Common myeloid progenitor, CD34-positive (primary cell): ENCODE measurements around the gene RPL13A.

Source experiments
- CTCF ChIA-PET: fragments of 350-600 bp; sonication (Branson Sonifier 250); formaldehyde crosslinking; loops from one replicate; lab custom pipeline; 2021; ENCODE audit warnings: antibody characterized with exemption; lab: Charles Lee
- POLR2A ChIA-PET: fragments of 350-600 bp; sonication (Branson Sonifier 250); formaldehyde crosslinking; loops from one replicate; lab custom pipeline; 2021; ENCODE audit warnings: antibody characterized with exemption; lab: Charles Lee
- DNase-seq, 3 donors: peaks; one replicate each; pipeline versions ENCODE4 v3.0.0 to v3.0.0-alpha.2; 2013
- H3K27ac ChIP-seq, 2 experiments: 1 replicate in 1 of 2; 2 replicates in 1 of 2; pipeline ENCODE4 v1.7.0; 2013; ENCODE audit warnings: inconsistent platforms in 2 of 2, low read length in 2 of 2, mild to moderate bottlenecking in 2 of 2, low read depth in 1 of 2, moderate library complexity in 1 of 2; ENCODE audit not compliant: severe bottlenecking in 2 of 2, insufficient read depth in 1 of 2, poor library complexity in 1 of 2
- H3K27me3 ChIP-seq, 5 experiments: replicated peaks in 2 of 5; 1 replicate in 3 of 5; 2 replicates in 2 of 5; pipeline versions ENCODE4 v1.6.1 to v1.7.0; 2013; ENCODE audit warnings: low read length in 4 of 5, mild to moderate bottlenecking in 2 of 5, moderate library complexity in 2 of 5, inconsistent platforms in 1 of 5; ENCODE audit not compliant: insufficient read depth in 5 of 5, control insufficient read depth in 4 of 5
- H3K36me3 ChIP-seq, 4 experiments: 1 replicate in 2 of 4; 2 replicates in 2 of 4; pipeline versions ENCODE4 v1.6.1 to v1.7.0; 2013; ENCODE audit warnings: low read length in 3 of 4, control low read depth in 1 of 4, mild to moderate bottlenecking in 1 of 4; ENCODE audit not compliant: control insufficient read depth in 4 of 4, insufficient read depth in 4 of 4
- H3K4me1 ChIP-seq, 4 experiments: 1 replicate in 3 of 4; 2 replicates in 1 of 4; pipeline versions ENCODE4 v1.6.1 to v1.7.1; 2013; ENCODE audit warnings: low read length in 3 of 4, mild to moderate bottlenecking in 3 of 4, control low read depth in 1 of 4, inconsistent platforms in 1 of 4, moderate library complexity in 1 of 4; ENCODE audit not compliant: control insufficient read depth in 4 of 4, insufficient read depth in 4 of 4; ENCODE audit errors: control extremely low read depth in 1 of 4
- H3K4me3 ChIP-seq, 7 experiments: 1 replicate in 4 of 7; 2 replicates in 3 of 7; pipeline versions ENCODE4 v1.5.1 to v1.7.0; 2013; ENCODE audit warnings: mild to moderate bottlenecking in 7 of 7, low read length in 6 of 7, moderate library complexity in 6 of 7, inconsistent platforms in 2 of 7, low read depth in 2 of 7, control low read depth in 1 of 7; ENCODE audit not compliant: insufficient read depth in 4 of 7, control insufficient read depth in 1 of 7; ENCODE audit errors: extremely low read depth in 1 of 7
- H3K9me3 ChIP-seq, 5 experiments: 1 replicate in 4 of 5; 2 replicates in 1 of 5; pipeline versions ENCODE4 v1.6.1 to v1.7.1; 2013; ENCODE audit warnings: low read length in 4 of 5, mild to moderate bottlenecking in 2 of 5, inconsistent platforms in 1 of 5, low read depth in 1 of 5, moderate library complexity in 1 of 5; ENCODE audit not compliant: control insufficient read depth in 4 of 5, insufficient read depth in 2 of 5; ENCODE audit errors: control extremely low read depth in 1 of 5
- whole genome bisulfite sequencing: methylation state at CpG from one replicate; pipeline ENCODE4 v1.1.5; 2013; ENCODE audit not compliant: insufficient coverage; 5-methylcytosine and 5-hydroxymethylcytosine counted together

RPL13A gene

GRCh38 chr19:49448432-49448786 is 39.0 kb upstream of the RPL13A start:
- peaks cover 0 to 20% (median 15%) of the 10 kb centered on the region in 4 experiments for H3K4me1 ChIP-seq
- peaks cover 0 to 39% (median 23%) of the 10 kb centered on the region in 4 experiments for H3K36me3 ChIP-seq
- no peak for DNase-seq
- no peak overlapping the region for H3K27ac ChIP-seq
- ChIA-PET POLR2A (no interaction called here), CTCF (interaction anchor here (1.0 to 1.7 kb wide), 3 partner anchors 10 to 25 kb away, joined by 3 to 5 read pairs (median 4); no protein-coding TSS in a partner anchor)
- H3K27me3 ChIP-seq: no peaks in the 10 kb centered on the region
- no peak overlapping the region for H3K4me3 ChIP-seq
- 98% methylated on average over 6 of the region's 6 CpGs for WGBS
- no peaks in the 10 kb centered on the region for H3K9me3 ChIP-seq

GRCh38 chr19:49450405-49450804 is 37.0 kb upstream of the RPL13A start:
- Histone ChIP-seq H3K36me3 (peaks cover 0 to 39% (median 23%) of the 10 kb centered on the region in 4 experiments), H3K4me1 (peaks cover 0 to 29% (median 22%) of the 10 kb centered on the region in 4 experiments), H3K27me3 (no peaks in the 10 kb centered on the region), H3K9me3 (no peaks in the 10 kb centered on the region), H3K27ac (peak overlapping the region in 1 of 2 experiments; percentile 88), H3K4me3 (peak overlapping the region in 6 of 7 experiments; percentile 8 to 100 (median 67))
- ChIA-PET POLR2A (no interaction called here), CTCF (interaction anchor here (1.5 to 5.1 kb wide), 2 partner anchors 19 to 59 kb away, joined by 4 to 23 read pairs; no protein-coding TSS in a partner anchor)
- 91% methylated on average over 4 of the region's 7 CpGs for WGBS
- no peak for DNase-seq

- Histone ChIP-seq H3K36me3 (peaks cover 0 to 41% (median 25%) of the 10 kb centered on the region in 4 experiments), H3K27ac (peak within 1 kb of the TSS; percentile 96 to 99), H3K9me3 (no peaks in the 10 kb centered on the region), H3K27me3 (no peaks in the 10 kb centered on the region), H3K4me1 (peaks cover 0 to 29% (median 22%) of the 10 kb centered on the region in 4 experiments), H3K4me3 (peak within 1 kb of the TSS; percentile 71 to 100 (median 89))
- peak; percentile 98 to 99 (median 99) for DNase-seq
- POLR2A ChIA-PET: interaction anchor here (0.6 to 1.6 kb wide), 3 partner anchors 15 to 117 kb away, joined by 4 to 5 read pairs (median 4); partner anchors contain the start of gene CD37
- 0% methylated on average over 37 of the region's 42 CpGs for WGBS
- CTCF ChIA-PET: interaction anchor here (0.7 to 5.1 kb wide), 7 partner anchors 18 to 131 kb away, joined by 3 to 23 read pairs (median 4); partner anchors contain the start of gene FLT3LG
Observed at GRCh38 chr19:49451430-49452181, 35.8 kb upstream of the RPL13A start, which contains the start of gene PIH1D1. PIH1D1 (minus strand) TSS chr19:49451814; CDS start chr19:49451574, 240 bp downstream.

- ChIA-PET CTCF (interaction anchor here (0.6 to 5.1 kb wide), 6 partner anchors 17 to 178 kb away, joined by 3 to 23 read pairs (median 4); partner anchors contain the start of gene FLT3LG), POLR2A (interaction anchor here (0.5 to 1.7 kb wide), 5 partner anchors 17 to 137 kb away, joined by 3 to 9 read pairs (median 5); partner anchors contain the start of genes CD37 and FLT3LG)
- 0% methylated on average over 65 of the region's 66 CpGs for WGBS
- DNase-seq: peak; percentile 97 to 99 (median 99)
- H3K27me3 ChIP-seq: no peaks in the 10 kb centered on the region
- H3K36me3 ChIP-seq: peaks cover 0 to 26% (median 15%) of the 10 kb centered on the region in 4 experiments
- peak within 1 kb of the TSS; percentile 96 to 99 for H3K27ac ChIP-seq
- no peaks in the 10 kb centered on the region for H3K9me3 ChIP-seq
- peaks cover 0 to 29% (median 22%) of the 10 kb centered on the region in 4 experiments for H3K4me1 ChIP-seq
- H3K4me3 ChIP-seq: peak within 1 kb of the TSS; percentile 50 to 100 (median 88)
Observed at GRCh38 chr19:49453013-49453756, 34.2 kb upstream of the RPL13A start, which contains the start of gene ALDH16A1. ALDH16A1 (plus strand) TSS chr19:49453225; CDS start chr19:49453332, 107 bp downstream.

GRCh38 chr19:49453757-49454240 is 33.6 kb upstream of the RPL13A start:
- DNase-seq: peak; percentile 39 to 56 (median 54)
- Histone ChIP-seq H3K27ac (peak overlapping the region; percentile 96 to 99), H3K4me3 (peak overlapping the region; percentile 50 to 100 (median 82)), H3K36me3 (peaks cover 2 to 20% (median 14%) of the 10 kb centered on the region in 4 experiments), H3K4me1 (peaks cover 0 to 29% (median 22%) of the 10 kb centered on the region in 4 experiments), H3K9me3 (no peaks in the 10 kb centered on the region), H3K27me3 (no peaks in the 10 kb centered on the region)
- ChIA-PET POLR2A (interaction anchor here (1.7 kb wide), 1 partner anchor 16 kb away, joined by 9 read pairs; no protein-coding TSS in a partner anchor), CTCF (interaction anchor here (0.6 to 5.1 kb wide), 6 partner anchors 16 to 177 kb away, joined by 3 to 23 read pairs (median 4); partner anchors contain the start of gene FLT3LG)
- WGBS: 0% methylated on average over 1 of the region's 10 CpGs

- H3K9me3 ChIP-seq: no peaks in the 10 kb centered on the region
- H3K27me3 ChIP-seq: no peaks in the 10 kb centered on the region
- H3K4me1 ChIP-seq: peaks cover 0 to 22% (median 17%) of the 10 kb centered on the region in 4 experiments
- no peak for DNase-seq
- peaks cover 2 to 25% (median 16%) of the 10 kb centered on the region in 4 experiments for H3K36me3 ChIP-seq
- no peak overlapping the region for H3K27ac ChIP-seq
- ChIA-PET POLR2A (no interaction called here), CTCF (interaction anchor here (1.1 to 3.0 kb wide), 3 partner anchors 10 to 18 kb away, joined by 3 to 9 read pairs (median 5); partner anchors contain the start of gene FLT3LG)
- no peak overlapping the region for H3K4me3 ChIP-seq
- WGBS: 100% methylated on average over 4 of the region's 5 CpGs
Observed at GRCh38 chr19:49455773-49456172, 31.6 kb upstream of the RPL13A start.
